Kasumi-1 (cell line): ENCODE measurements around the gene RHOC.

Experiments
- DNase-seq, 2 experiments: peaks; one replicate each; lab custom pipeline; 2025; lab: John Stamatoyannopoulos, UW

RHOC gene

DNA sequence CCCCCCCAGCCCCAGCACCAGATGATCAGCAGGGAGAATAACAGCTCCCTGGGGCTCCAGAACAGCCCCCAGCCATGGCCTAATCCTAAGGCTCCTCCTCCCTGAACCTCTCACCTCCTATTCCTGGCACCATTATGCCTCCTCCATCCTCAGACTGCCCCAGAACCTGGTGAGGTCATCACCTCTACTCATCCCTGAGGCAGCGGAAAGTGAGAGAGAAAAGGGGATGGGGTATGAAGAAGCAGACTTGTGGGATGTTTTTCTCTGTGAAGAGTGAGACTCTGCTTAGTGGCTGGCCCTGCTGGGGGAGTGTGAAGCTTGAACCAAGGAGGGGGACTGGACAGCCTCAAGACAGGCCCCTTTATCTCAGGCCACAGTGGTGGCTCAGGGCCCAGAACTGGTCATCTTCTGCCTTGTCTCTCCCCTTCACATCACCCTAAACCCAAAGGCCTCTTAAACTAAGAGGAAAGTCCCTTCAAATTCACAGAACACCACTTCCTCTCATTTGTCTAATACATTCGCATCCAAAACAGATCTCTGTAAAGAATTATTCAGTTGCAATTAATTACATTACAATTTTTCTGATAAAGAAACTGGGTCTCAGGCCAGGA is 10.4 kb upstream of the RHOC start:
- DNase-seq, result no peak

- DNase-seq, result peak; percentile 81 to 86
Measured at GRCh38 chr1:112716133-112716720, 9.3 kb upstream of the RHOC start.

- DNase-seq, result peak; percentile 90 to 91
Measured at GRCh38 chr1:112715264-112716053, 8.5 kb upstream of the RHOC start, which contains the start of gene PPM1J. TSS of gene PPM1J (minus strand) at chr1:112715332. CDS start at chr1:112715301, 31 bp downstream.

DNA sequence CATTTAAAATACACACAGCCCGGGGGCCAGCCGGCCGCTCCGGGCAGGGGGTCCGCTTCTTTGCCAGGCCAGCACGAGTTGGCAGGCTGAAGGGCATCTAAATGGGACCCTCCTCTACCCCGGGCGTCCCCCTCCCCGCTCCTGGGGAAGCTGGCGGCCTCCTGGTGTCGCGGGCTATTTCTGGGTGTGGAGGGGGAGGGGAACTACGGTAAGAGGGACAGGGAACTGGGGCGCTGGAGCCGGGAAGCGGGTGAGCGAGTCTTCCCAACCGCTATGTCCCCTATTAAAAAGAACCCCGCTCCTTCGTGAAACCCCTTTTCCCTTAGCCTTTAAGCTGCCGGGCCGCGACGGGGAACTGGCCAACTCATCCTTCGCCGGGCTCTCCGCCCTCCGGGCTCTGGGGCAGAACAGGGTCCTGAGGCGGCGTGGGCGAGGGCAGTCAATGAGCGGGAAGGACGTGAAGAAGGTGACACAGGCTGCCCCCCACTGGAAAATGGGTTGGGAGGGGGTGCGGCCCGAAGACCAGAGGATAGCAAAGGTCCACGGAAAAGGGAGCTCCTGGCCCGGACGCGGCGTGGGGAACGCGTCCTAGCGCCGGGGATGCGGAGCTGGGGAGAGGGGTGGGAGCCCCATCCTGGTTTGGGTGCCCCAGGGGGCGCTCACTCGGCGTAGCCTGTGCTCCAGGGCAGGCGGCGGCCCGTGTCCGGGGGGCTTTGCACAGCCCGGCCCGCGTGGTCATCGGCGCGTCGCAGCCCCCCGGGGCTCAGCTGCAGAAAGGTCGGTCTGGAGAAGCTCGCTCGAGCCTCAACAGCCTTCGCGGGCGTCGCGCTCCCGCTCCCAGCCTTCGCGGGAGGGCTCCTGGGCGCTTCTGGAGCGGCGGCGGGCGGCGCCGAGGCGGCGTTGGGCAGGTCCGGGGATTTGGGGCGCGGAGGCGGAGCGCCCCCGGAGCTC is 7.7 kb upstream of the RHOC start:
- peak in 1 of 2 experiments; percentile 7 for DNase-seq

DNA sequence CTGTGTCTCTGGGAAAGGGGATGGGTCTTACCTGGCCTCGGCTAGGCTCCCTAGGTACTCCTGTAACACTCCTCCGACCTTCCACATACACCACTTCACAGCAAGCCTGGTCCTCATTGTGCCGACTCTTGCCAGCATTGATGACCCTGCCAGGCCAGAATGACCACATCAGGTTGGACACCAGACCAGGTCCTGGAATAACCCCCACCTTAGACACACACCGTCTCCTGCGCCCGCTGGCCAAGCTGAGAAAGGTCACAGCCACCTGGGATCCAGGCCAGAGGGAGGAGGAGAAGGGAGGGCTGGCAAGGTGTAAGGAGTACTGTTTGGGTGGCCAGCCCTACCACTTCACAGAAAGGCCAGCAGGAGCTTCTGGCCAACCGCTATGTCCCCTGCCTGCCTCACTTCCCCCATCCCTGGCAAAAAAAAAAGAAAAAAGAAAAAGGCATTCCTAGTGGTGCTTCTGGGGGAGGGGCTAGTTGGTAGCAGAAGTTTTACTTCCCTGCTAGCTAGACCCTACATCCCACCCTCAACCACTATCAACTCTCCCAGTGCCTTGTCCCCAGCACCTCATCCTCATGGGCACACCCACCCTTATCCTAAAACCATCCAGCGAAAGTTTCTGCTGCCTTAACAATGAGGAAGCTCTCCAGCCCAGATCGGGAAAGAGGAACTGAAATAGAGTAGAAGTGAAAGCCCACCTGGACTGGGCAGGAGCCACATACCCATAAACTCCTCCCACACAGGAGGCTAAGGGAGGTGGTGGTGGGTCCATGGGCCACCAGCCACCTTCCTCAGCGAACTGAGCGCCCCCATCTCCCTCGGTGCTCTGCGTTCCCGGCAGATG is 6.8 kb upstream of the RHOC start:
- DNase-seq, result peak; percentile 69

DNA sequence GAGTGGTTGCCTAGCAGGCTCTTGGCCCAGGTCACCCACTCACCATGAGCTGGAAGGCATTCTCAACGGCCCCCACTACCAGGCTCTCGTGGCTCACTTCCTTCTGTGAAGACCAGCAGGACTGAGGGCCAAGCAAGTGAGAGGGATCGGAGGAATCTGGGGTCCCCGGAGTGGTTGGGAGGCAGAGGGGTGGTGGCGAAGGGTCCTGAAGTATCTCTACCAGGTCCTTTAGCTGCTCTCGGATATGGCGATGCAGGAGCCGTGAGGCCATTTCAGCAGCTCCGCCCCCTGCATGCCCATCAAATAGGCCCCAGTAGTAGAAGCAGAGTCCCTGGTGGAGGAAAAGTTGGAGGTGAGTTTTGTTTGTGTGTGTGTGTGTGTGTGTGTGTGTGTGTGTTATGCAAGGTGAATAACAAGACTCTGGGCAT is 5.8 kb upstream of the RHOC start:
- DNase-seq, result no peak

DNA sequence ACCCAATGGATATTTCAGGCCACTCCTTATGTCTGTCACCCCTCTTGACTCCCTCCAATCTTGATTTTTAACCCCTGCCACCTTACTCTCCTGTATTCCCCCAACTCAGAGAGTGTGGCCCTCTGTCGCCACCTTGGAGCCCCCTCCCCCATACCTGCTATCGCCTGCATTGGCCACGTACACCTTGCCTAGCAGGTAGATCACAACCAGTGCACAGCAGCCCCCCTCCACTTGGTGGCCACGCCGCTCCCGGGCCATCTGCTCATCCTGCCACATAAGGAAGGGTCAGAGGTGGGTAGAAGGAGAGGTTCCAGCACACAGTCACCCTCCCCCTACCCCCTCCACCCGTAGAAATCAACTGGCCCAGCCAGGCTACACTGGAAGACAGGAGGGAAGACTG is 5.3 kb upstream of the RHOC start:
- no peak for DNase-seq

DNA sequence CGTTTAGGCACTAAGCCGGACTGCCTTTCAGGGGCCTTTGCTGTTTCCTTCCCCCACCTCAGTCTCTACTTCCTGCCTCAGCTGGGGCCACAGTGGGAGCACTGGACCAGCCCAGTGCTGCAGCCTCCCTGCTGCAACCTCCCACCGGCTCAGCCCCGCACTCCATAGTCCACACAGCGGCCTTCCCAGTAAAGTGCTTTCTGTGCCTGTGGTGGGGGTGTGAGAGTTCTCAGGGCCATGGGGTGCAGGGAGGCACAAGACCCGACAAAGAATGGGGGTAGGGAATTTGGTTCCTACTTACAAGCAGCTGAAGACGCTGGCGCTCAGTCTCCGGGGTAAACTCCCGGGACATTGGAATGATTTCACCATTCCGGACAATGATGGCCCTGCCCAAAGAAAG is 4.7 kb upstream of the RHOC start:
- DNase-seq, result no peak

- DNase-seq, result no peak
Measured at GRCh38 chr1:112711041-112711440, 4.1 kb upstream of the RHOC start.

DNA sequence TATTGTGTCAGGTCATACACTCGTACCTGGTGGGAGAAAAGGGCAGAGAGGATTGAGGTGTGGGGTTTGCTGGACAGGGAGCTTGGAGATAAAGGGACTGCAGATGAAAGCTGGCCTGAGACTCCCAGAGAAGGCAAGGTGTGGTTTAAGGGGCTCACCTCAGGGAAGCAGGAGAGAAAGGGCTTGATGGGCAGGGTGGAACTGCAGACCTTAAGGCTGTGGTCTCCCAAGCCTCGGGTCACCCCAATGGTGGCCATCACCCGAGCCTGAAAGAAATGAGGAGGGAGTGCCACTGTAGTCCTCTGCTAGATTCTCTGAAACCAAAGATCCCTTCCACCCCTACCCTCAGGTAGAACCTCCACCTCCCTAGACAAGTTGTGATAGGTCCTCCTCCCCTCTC is 3.7 kb upstream of the RHOC start:
- no peak for DNase-seq

- DNase-seq, result no peak
Measured at GRCh38 chr1:112710159-112710558, 3.2 kb upstream of the RHOC start.

DNA sequence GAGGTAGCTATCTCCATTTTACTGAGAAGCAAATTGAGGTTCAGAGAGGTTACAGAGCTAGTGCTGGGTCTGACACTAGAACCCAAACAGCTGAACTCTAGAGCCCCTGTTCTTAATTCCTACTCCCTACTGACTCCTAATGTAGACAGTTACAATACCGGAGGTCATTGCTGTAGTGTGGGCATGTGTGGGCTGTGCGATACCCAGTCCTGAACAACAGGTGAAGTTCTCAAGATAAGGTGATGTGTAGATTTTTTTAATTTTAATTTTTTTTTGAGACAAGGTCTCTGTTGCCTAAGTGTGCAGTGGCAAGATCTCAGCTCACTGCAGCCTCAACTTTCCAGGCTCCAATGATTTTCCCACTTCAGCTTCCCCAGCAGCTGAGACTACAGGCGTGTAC is 1.6 kb upstream of the RHOC start:
- DNase-seq, result no peak

DNA sequence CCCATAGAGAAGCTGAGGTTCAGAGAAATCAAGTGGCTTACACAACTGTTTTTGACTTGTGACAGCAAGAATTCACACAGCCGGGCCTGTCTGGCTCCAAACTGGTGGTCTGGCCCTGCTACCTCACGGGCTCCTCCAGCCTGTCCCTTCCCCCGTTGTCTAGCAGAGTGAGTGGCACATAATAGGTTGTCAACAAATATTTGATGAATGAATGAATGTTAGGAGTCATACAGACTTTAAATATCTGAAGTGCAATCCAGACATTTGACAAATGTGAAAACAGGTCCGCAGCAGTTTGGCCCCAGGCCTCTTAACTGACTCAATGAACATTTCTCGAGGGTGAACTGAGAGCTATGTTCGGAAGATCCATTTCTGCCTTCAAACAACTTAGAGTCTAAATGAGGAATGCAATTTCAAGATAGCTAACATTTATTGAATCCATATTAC is 1.1 kb upstream of the RHOC start:
- no peak for DNase-seq

DNA sequence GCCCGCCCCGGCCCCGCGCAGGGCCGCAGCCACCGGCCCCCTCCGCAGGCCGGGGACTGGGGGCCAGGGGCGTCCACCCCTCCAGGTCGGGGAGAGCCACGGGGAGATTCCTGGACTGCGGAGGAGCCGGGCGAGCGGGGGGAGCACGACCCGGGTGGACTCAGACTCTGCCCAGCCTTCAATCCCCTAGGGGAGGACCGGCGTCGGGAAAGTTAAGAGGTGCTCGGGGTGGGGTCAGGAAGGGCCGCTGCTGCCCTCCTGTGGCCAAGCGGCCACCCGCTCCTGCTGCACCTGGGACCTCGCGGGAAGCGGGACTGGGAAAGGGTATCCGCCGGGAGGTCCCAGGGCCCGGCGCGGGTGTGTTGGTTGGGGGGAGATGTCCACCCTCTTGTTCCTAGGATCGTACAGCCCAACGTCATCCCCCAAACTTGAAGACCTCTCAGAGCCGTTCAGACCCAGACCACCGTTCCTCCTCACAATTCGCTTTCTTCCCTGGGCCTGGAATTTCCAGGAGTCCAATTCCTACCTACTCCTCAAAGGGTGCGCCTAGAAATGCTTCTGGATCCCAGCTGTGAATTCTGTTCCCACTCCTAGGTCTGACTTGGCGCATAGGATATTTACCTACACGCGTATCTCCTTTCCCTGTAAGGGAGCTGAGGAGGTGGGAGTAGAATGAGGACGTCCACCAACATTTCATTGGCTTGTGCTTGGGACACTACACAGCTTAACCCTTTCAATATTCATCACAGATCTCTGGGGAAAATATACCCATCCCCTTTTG is 484 bp upstream of the RHOC start:
- DNase-seq, result peak; percentile 76 to 82

DNA sequence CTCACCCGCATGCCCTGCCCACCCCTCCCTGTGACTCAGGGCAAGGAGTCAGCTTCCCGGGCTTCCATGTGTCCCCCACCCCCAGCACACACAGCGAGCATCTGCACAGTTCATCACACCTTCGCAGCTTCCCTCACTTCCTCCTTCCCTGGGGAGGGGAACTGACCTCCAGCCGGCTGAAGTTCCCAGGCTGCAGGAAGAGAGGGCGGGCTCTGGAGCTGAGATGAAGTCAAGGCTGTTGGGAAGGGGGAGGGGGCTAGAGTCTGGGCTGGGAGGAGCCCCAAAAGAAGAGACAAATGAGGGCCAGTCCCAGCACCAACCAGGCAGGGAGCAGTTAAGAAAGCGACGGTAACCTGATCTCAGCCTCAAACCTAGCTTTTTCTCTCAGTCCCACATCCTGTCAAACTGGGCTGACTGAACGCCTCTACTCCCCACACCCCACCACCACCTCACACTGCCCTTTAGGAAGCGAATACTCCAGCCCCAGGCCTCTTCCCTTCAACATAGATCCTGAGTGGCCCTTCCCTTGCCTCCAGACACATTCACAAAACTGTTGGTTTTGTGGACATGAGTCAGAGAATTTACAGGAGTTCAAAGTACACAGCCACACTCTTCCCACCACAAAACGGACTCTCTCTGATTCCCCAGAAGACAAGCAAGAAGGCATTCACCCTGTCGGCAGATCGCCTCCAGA is 1.8 kb downstream of the RHOC start:
- DNase-seq, result peak; percentile 98

DNA sequence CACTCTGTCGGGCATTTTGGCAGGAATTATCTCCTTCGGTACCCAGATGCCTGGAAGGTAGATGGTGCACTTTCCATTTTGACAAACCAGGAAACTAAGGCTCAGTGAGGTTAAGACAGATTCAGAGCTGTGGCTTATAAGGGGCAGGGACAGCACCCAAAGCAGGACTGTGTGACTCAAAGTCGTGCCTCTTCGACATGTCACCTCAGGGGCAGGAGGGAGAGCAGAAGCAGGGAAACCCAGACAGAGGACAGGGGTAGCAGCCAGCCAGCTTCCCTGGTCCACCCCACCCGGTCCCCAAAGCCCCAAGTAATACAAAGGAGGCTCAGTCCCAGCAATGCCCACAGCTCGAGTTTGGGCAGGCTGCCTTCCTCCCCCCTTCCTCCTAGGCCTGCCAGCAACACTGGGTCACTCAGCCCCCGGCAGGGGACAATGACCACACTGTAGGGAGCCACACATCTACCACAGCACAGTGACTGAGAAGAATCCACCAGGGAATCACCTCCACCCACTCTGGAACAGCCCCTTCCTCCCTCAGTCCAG is 2.5 kb downstream of the RHOC start:
- DNase-seq, result no peak

GRCh38 chr1:112703706-112704105 is 3.2 kb downstream of the RHOC start:
- DNase-seq, result no peak

- no peak for DNase-seq
Measured at GRCh38 chr1:112702420-112703261, 4.3 kb downstream of the RHOC start.

DNA sequence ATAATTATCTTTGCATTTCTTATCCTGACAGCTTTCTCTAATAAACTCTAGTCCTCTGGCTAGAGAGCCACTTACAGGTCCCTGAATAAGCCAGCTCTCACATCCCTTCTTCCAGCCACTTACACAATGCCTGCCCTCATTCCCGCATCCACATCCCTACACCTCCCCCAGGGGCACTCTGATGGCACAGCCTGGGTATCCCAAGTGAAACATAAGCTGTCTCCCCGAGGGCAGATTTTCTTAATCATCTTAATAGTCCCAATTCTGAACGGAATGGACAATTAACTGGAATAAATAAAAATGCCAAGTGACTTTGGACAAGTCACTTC is 4.9 kb downstream of the RHOC start:
- DNase-seq, result no peak
